ENCODE data around the gene RIBC1. TPM values are rescaled to one million over a fixed set of nuclear protein-coding genes. Genes with fewer than 3 reads are reported as not detected.

The RIBC1 gene
- total and polyA plus RNA-seq, 9 of the 15 experiments (the other 6 are each of a cell fraction or from before 2014, with no cell fraction given) = 0.07 to 0.51 (median 0.44) TPM

GRCh38 chrX:53422086-53422860, 400 bp upstream of the RIBC1 start, which contains the start of gene SMC1A (continued):
- TF ChIP-seq PRMT5 (CRISPR knock-in tag; IDR thresholded peaks at IDR 0.05) = peak; percentile 28; the same call in 1 of the 2 replicates
- peak; percentile 44; the same call in 1 of the 2 replicates for TF ChIP-seq TFAP4 (CRISPR knock-in tag; IDR thresholded peaks at IDR 0.05; ENCODE audit: borderline replicate concordance)
- TF ChIP-seq EP300 (IDR thresholded peaks at IDR 0.05; ENCODE audit: low read length) = no peak
- peak in 1 of 2 experiments; percentile 31; a peak in 2 of 4 replicates for TF ChIP-seq TEAD1 (CRISPR knock-in tag; IDR thresholded peaks at IDR 0.05)
- TF ChIP-seq CTBP1 (IDR thresholded peaks at IDR 0.05; ENCODE audit: borderline replicate concordance) = no peak
- TF ChIP-seq, protein P1, sequence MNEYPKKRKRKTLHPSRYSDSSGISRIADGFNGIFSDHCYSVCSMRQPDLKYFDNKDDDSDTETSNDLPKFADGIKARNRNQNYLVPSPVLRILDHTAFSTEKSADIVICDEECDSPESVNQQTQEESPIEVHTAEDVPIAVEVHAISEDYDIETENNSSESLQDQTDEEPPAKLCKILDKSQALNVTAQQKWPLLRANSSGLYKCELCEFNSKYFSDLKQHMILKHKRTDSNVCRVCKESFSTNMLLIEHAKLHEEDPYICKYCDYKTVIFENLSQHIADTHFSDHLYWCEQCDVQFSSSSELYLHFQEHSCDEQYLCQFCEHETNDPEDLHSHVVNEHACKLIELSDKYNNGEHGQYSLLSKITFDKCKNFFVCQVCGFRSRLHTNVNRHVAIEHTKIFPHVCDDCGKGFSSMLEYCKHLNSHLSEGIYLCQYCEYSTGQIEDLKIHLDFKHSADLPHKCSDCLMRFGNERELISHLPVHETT (CRISPR knock-in tag; conservative IDR thresholded peaks at IDR 0.05 in 1 of 2, IDR thresholded peaks at IDR 0.05 in 1 of 2) = no peak
- TF ChIP-seq MYBL2 (IDR thresholded peaks at IDR 0.05; ENCODE audit: low read depth) = 0 out of 2 replicates have a peak, but pooled peaks have one; percentile 57
- TF ChIP-seq MYBL2 (CRISPR knock-in tag; IDR thresholded peaks at IDR 0.05; ENCODE audit: borderline replicate concordance) = no peak
- no peak for TF ChIP-seq PTBP1 (IDR thresholded peaks at IDR 0.05; ENCODE audit: low read depth, low read length)
- no peak for TF ChIP-seq MEF2A (IDR thresholded peaks at IDR 0.05; ENCODE audit: control insufficient read depth, low read depth, low read length)
- TF ChIP-seq NR1H2 (CRISPR knock-in tag; IDR thresholded peaks at IDR 0.05) = peak; percentile 77; the same call in 1 of the 2 replicates
- no peak for TF ChIP-seq SMARCB1 (IDR thresholded peaks at IDR 0.05; ENCODE audit: insufficient read length, low read depth)
- no peak for TF ChIP-seq HNRNPH1 (optimal IDR thresholded peaks at IDR 0.05; ENCODE audit: low read depth, low read length)
- TF ChIP-seq ZNF3 (CRISPR knock-in tag; IDR thresholded peaks at IDR 0.05) = no peak
- TF ChIP-seq RFX1 (IDR thresholded peaks at IDR 0.05) = peak; percentile 93
- TF ChIP-seq ZNF184 (CRISPR knock-in tag; IDR thresholded peaks at IDR 0.05) = no peak
- 0 out of 4 replicates have a peak, but pooled peaks of 1 of the 2 experiments have one; percentile 1 for TF ChIP-seq HDAC1 (IDR thresholded peaks at IDR 0.05)
- peak; percentile 91 for TF ChIP-seq VEZF1 (CRISPR knock-in tag; IDR thresholded peaks at IDR 0.05)
- TF ChIP-seq, protein P2, sequence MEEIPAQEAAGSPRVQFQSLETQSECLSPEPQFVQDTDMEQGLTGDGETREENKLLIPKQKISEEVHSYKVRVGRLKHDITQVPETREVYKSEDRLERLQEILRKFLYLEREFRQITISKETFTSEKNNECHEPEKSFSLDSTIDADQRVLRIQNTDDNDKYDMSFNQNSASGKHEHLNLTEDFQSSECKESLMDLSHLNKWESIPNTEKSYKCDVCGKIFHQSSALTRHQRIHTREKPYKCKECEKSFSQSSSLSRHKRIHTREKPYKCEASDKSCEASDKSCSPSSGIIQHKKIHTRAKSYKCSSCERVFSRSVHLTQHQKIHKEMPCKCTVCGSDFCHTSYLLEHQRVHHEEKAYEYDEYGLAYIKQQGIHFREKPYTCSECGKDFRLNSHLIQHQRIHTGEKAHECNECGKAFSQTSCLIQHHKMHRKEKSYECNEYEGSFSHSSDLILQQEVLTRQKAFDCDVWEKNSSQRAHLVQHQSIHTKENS (CRISPR knock-in tag; IDR thresholded peaks at IDR 0.05) = no peak
- peak; percentile 29; the same call in 1 of the 2 replicates for TF ChIP-seq MYC (IDR thresholded peaks at IDR 0.05; ENCODE audit: low read depth, low read length)
- peak; percentile 82; the same call in 1 of the 2 replicates for TF ChIP-seq MYC (CRISPR knock-in tag; IDR thresholded peaks at IDR 0.05; ENCODE audit: borderline replicate concordance, low read depth)
